Measurements from ENCODE around the gene PEA15. TPM values are rescaled to one million over a fixed set of nuclear protein-coding genes. Genes with fewer than 3 reads are reported as not detected.

PEA15 gene
- total RNA-seq, 1 donor from 2014 or later: 175 TPM

- Histone ChIP-seq H3K36me3 (peaks cover 33% of the 10 kb centered on the region), H3K4me1 (no peaks in the 10 kb centered on the region), H3K4me3 (no peak overlapping the region), H3K9me3 (no peaks in the 10 kb centered on the region), H3K27ac (no peak overlapping the region), H3K27me3 (no peaks in the 10 kb centered on the region)
- DNase-seq (no peak), ATAC-seq (no peak)
- TF ChIP-seq, protein P1, sequence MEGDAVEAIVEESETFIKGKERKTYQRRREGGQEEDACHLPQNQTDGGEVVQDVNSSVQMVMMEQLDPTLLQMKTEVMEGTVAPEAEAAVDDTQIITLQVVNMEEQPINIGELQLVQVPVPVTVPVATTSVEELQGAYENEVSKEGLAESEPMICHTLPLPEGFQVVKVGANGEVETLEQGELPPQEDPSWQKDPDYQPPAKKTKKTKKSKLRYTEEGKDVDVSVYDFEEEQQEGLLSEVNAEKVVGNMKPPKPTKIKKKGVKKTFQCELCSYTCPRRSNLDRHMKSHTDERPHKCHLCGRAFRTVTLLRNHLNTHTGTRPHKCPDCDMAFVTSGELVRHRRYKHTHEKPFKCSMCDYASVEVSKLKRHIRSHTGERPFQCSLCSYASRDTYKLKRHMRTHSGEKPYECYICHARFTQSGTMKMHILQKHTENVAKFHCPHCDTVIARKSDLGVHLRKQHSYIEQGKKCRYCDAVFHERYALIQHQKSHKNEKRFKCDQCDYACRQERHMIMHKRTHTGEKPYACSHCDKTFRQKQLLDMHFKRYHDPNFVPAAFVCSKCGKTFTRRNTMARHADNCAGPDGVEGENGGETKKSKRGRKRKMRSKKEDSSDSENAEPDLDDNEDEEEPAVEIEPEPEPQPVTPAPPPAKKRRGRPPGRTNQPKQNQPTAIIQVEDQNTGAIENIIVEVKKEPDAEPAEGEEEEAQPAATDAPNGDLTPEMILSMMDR (IDR thresholded peaks at IDR 0.05): no peak
- intact Hi-C loops (cut with DNase I): no loop called here
Observed at GRCh38 chr1:160245434-160245833, 40.2 kb downstream of the PEA15 start.

GRCh38 chr1:160247053-160247452 is 41.9 kb downstream of the PEA15 start:
- DNase-seq: no peak
- peaks cover 17% of the 10 kb centered on the region for H3K36me3 ChIP-seq
- no peak overlapping the region for H3K27ac ChIP-seq
- H3K4me3 ChIP-seq: no peak overlapping the region
- H3K9me3 ChIP-seq: no peaks in the 10 kb centered on the region
- H3K4me1 ChIP-seq: peaks cover 4% of the 10 kb centered on the region
- TF ChIP-seq, protein P1 (IDR thresholded peaks at IDR 0.05): no peak
- no peaks in the 10 kb centered on the region for H3K27me3 ChIP-seq
- intact Hi-C loops (cut with DNase I): no loop called here
- ATAC-seq: no peak

DNA sequence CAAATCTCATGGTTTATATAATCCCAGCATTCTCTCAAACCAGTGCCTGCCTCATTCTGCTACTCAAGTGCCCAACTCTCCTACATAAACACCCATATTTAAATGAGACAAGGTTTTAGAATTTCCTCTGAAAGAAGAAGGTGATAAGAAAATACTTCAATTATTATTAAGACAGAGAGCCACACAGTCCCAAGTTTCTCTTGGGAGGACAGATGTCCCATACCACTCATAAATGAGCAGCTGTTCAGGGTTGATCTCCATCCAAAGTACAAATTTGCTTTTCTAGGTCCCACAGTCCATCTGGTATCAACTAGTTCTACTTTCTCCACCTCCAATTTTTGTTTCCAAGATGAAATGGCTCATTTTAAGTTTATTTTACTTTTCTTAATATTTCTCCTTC is 45.8 kb downstream of the PEA15 start:
- TF ChIP-seq, protein P1 (IDR thresholded peaks at IDR 0.05): no peak
- Histone ChIP-seq H3K4me3 (no peak overlapping the region), H3K27me3 (no peaks in the 10 kb centered on the region), H3K4me1 (peaks cover 4% of the 10 kb centered on the region), H3K9me3 (no peaks in the 10 kb centered on the region), H3K27ac (no peak overlapping the region), H3K36me3 (peaks cover 6% of the 10 kb centered on the region)
- ATAC-seq (no peak), DNase-seq (no peak)
- intact Hi-C loops (cut with DNase I): loop anchor here (10.0 kb wide), 1 partner anchor 56 kb away; the partner anchor contains the start of gene CASQ1

GRCh38 chr1:160251687-160252526 is 46.7 kb downstream of the PEA15 start:
- no peak for DNase-seq
- TF ChIP-seq, protein P1 (IDR thresholded peaks at IDR 0.05): peak; percentile 74
- intact Hi-C loops (cut with DNase I): loop anchor here (10.0 kb wide), 1 partner anchor 57 kb away; the partner anchor contains the start of gene CASQ1
- Histone ChIP-seq H3K27ac (no peak overlapping the region), H3K36me3 (peaks cover 6% of the 10 kb centered on the region), H3K4me1 (peaks cover 13% of the 10 kb centered on the region), H3K4me3 (no peak overlapping the region), H3K9me3 (no peaks in the 10 kb centered on the region), H3K27me3 (no peaks in the 10 kb centered on the region)
- ATAC-seq: peak; percentile 98

- peak overlapping the region; percentile 8 for H3K27ac ChIP-seq
- H3K27me3 ChIP-seq: no peaks in the 10 kb centered on the region
- no peak overlapping the region for H3K4me3 ChIP-seq
- H3K9me3 ChIP-seq: no peaks in the 10 kb centered on the region
- TF ChIP-seq, protein P1 (IDR thresholded peaks at IDR 0.05): no peak
- DNase-seq (no peak), ATAC-seq (peak; percentile 63)
- peaks cover 37% of the 10 kb centered on the region for H3K4me1 ChIP-seq
- peaks cover 13% of the 10 kb centered on the region for H3K36me3 ChIP-seq
- intact Hi-C loops (cut with DNase I): loop anchor here (10.0 kb wide), 1 partner anchor 61 kb away; the partner anchor contains the start of gene CASQ1
Observed at GRCh38 chr1:160255781-160256300, 50.7 kb downstream of the PEA15 start.
